Brain microvascular endothelial cell (primary cell): Measurements from ENCODE around the gene TMPRSS9.

Experiments
- DNase-seq: peaks from one replicate; pipeline ENCODE4 v3.0.0-alpha.2; 2020
- H3K27ac ChIP-seq: fragments of 250-450 bp; sonication (Bioruptor Pico); 2 replicates; pipeline ENCODE4 v1.5.1; 2020; ENCODE audit warnings: mild to moderate bottlenecking, moderate library complexity
- H3K27me3 ChIP-seq: fragments of 250-450 bp; sonication (Bioruptor Pico); replicated peaks from 2 replicates; pipeline ENCODE4 v1.5.1; 2020; ENCODE audit warnings: mild to moderate bottlenecking
- H3K36me3 ChIP-seq: fragments of 250-450 bp; sonication (Bioruptor Pico); replicated peaks from 2 replicates; pipeline ENCODE4 v1.5.1; 2020; ENCODE audit warnings: mild to moderate bottlenecking
- H3K4me3 ChIP-seq: 2 replicates; pipeline ENCODE4 v1.5.1; 2011; ENCODE audit warnings: low read depth, mild to moderate bottlenecking, control low read depth, low read length, moderate library complexity
- in situ Hi-C: cut with HindIII; loops from 2 replicates; pipeline ENCODE4 v1.10.0; 2017; ENCODE audit warnings: low sequenced_read_pairs, low pct_ligation_motif_present
- TF ChIP-seq, protein P1 (sequence below): IDR thresholded peaks from 2 replicates; pipeline ENCODE4 v1.5.1; 2011; ENCODE audit warnings: low read depth, mild to moderate bottlenecking, moderate library complexity, low read length, control low read depth, inconsistent platforms; ENCODE audit errors: missing control alignments

TMPRSS9 gene

DNA sequence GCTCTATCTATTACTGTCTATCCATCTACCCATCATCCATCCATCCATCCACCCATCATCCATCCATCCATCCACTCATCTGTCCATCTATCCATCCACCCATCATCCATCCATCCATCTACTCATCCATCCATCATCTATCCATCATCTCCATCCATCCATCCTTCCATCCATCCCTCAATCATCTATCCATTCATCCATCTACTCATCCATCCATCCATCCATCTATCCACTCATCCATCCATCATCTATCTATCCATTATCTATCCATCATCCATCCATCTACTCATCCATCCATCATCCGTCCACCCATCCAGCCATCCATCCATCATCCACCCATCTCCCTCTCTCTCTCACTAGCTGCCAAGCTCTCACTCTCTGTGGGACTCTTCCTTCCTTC, 80.5 kb downstream of the TMPRSS9 start:
- Histone ChIP-seq H3K27ac (no peak overlapping the region), H3K36me3 (peaks cover 33% of the 10 kb centered on the region), H3K27me3 (no peaks in the 10 kb centered on the region), H3K4me3 (no peak overlapping the region)
- in situ Hi-C loops = no loop called here
- TF ChIP-seq, protein P1, sequence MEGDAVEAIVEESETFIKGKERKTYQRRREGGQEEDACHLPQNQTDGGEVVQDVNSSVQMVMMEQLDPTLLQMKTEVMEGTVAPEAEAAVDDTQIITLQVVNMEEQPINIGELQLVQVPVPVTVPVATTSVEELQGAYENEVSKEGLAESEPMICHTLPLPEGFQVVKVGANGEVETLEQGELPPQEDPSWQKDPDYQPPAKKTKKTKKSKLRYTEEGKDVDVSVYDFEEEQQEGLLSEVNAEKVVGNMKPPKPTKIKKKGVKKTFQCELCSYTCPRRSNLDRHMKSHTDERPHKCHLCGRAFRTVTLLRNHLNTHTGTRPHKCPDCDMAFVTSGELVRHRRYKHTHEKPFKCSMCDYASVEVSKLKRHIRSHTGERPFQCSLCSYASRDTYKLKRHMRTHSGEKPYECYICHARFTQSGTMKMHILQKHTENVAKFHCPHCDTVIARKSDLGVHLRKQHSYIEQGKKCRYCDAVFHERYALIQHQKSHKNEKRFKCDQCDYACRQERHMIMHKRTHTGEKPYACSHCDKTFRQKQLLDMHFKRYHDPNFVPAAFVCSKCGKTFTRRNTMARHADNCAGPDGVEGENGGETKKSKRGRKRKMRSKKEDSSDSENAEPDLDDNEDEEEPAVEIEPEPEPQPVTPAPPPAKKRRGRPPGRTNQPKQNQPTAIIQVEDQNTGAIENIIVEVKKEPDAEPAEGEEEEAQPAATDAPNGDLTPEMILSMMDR = no peak
- DNase-seq = no peak

DNA sequence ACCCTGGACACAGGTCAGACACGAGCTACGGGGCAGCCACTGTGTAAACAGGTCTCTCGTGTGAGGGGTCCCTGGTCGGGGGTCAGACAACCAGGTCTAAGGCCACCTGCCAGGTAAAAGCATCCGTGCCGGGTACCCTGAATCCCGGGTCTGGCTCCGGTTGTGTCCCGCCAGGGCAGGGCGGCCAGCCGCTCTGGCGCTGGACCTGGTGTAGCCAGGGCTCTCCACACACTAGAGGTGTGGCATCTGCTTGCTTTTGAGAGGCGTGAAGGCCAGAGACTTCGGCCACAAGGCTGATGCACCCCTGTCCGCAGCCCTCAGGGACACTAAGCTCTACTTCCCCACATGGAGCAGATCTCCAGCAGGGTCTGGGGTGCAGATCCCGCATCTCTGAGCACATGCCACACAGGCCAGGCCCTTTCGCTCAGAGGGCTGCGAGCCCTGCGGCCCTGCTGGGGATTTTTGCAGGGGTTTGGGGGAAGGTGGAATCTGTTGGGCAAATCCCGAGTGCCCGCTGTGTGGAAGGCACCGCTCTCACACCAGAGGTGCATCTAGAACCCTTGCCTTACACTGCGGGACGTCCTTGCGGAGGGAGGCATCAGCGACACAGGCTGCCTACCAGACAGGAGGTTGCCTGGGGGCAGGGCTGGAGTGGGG, 81.2 kb downstream of the TMPRSS9 start:
- no peaks in the 10 kb centered on the region for H3K27me3 ChIP-seq
- H3K27ac ChIP-seq = no peak overlapping the region
- DNase-seq = no peak
- no peak overlapping the region for H3K4me3 ChIP-seq
- peaks cover 33% of the 10 kb centered on the region for H3K36me3 ChIP-seq
- TF ChIP-seq, protein P1 = no peak
- in situ Hi-C loops = no loop called here

DNA sequence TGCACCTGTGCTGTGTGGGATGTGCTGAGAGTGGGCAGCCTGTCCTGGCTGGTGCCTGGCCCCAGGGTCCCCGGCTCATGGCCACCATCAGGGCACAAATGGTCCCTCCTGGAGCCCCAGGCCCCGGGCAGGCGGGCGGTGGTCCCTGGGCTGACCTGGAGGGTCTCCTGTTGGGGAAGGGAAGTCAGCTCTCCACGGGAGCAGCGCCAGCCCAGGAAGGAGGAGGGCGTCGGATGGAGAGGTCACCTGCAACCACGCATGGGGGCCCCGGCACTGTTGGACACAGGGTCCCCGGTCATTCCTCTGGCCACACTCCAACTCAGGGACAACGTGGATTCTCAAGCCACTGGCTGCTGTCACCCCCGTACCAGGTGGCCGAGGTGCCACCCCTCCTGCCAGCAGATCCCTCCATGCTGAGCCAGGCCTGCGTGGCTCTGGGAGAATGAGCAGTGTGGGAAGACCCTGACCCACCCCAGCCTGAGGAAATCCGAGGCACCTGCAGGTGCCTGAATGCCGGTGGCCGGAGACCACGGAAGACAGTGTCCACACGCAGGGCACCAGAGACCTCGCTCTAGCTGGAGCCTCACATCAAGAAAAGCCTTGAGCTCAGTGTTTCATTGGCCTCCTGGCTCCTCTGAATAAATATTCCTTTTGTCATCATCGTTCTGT, 83.2 kb downstream of the TMPRSS9 start:
- Histone ChIP-seq H3K27ac (no peak overlapping the region), H3K4me3 (no peak overlapping the region), H3K36me3 (peaks cover 19% of the 10 kb centered on the region), H3K27me3 (no peaks in the 10 kb centered on the region)
- TF ChIP-seq, protein P1 = no peak
- DNase-seq = no peak
- in situ Hi-C loops = no loop called here

DNA sequence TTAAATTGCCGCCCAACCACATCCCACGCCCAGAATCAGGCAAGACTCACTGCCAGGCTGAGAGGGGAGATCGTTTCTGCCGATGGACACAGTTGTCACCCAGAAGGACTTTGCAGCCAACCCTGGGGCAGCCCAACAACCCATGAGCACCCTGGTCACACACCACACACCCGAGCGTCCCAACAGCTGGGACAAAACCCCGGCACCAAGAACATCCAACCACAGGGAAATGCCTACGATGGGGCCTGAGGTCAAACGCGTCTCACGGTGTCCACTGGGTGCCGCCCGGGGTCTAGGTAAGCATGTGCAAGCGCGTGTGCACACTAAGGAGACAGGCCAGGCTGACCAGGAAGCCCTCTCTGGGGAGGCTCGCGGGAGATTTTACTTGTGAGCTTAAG, 83.7 kb downstream of the TMPRSS9 start:
- Histone ChIP-seq H3K27me3 (no peaks in the 10 kb centered on the region), H3K27ac (no peak overlapping the region), H3K4me3 (no peak overlapping the region), H3K36me3 (peaks cover 20% of the 10 kb centered on the region)
- TF ChIP-seq, protein P1 = no peak
- in situ Hi-C loops = no loop called here
- DNase-seq = no peak

DNA sequence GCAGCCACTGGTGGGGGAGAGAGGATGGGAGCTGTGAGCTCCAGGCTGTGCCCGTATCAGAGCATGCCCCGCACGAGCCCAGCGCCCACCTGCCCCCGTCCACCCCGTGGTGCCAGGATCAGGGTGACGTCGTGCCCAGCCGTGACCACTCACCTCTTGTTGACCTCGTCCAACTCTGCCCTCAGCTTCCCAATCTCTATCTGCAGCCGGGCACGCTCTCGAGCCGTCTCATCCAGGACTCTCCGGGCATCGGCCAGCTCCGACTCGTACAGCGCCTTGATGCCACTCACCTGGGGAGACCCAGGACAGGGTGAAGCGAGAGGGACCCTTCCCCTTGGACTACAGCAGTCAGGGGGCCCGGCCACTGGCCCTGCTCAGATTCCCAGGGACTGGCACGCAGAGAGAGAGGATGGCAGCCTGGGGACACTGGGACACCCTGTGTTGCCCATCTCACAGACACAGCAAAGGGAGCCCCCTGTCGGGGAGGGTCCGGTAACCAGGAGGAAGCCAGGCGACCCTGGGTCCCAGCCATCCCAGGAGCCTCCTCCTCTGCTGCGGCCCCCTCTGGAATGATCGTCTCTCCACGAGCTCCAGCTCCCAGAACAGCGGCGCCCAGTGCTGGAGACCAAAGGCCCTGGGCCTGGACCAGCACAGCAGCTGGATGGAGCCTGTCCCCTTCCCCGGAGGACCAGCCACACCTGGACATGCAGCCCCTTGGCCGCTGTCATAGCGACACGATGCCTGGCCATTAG, 84.4 kb downstream of the TMPRSS9 start:
- no peaks in the 10 kb centered on the region for H3K27me3 ChIP-seq
- no peak overlapping the region for H3K4me3 ChIP-seq
- H3K36me3 ChIP-seq = peaks cover 20% of the 10 kb centered on the region
- H3K27ac ChIP-seq = no peak overlapping the region
- no peak for DNase-seq
- in situ Hi-C loops = no loop called here
- TF ChIP-seq, protein P1 = no peak
